ENCODE data around the gene POLR2L.

POLR2L gene

DNA sequence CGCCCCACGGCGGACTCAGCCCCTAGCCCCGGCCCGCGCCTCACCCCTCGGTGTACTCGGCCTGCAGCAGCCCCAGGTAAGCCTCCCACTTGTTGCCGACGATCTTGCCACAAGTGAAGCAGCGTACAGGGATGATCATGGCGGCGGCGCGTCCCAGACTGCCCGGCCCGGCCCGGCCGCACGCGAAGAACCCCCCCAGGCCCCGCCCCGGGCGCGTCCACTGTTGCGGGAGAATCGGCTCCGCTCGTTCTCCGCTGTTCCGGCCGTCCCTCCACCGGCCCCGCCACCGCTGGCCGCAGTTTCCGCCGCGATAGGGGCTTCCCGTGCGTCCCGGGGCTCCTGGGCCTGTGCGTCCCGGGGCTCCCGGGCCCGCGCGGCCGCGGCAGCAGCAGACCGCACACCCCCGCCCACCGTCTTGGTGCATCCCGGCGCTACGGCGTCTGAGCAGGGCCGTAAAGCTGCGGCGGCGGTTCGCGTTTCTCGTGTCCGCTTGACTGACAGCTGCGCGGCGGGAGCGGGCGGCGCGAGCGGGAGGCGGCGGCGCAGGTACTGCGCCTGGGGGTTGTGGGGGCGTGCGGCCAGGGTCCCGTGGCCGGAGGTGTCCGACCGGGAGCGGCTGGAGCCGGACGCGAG lies at the start of gene POLR2L, which contains the start of gene TSPAN4:
Gene POLR2L, minus strand, starts transcription at position 160 of the 633 bp plus-strand sequence. Its CDS starts 21 bp downstream, at position 139.
Gene TSPAN4, plus strand, starts transcription at position 483 of the 633 bp plus-strand sequence. CDS start 7,453 bp downstream, outside the sequence.
- no peak for DNase-seq

- no peak for DNase-seq
These were observed 48.6 kb upstream of the POLR2L start for GRCh38 chr11:890794-891540.

GRCh38 chr11:889687-890475 lies 47.6 kb upstream of the POLR2L start:
- DNase-seq, result no peak

DNA sequence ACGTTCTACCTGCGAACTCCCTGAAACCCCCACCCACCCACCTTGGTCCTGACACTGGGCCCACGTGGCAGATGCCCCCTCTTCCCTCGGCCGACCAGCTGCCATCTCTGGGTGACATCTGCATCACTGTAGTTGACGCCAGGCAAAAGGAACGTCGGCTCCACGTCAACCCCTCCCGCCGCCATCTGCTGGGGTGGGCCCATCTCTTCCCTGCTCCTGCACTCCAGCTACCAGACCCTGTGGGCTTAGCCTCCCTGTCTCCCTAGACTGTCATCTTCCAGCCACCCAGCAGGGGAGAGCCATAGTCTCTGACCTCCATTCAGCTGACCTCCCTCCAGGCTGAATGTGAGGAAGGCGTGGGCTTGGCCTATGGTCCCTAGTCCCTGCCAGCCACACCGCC lies 46.9 kb upstream of the POLR2L start:
- no peak for DNase-seq

GRCh38 chr11:888310-889212 lies 46.2 kb upstream of the POLR2L start:
- no peak for DNase-seq

GRCh38 chr11:887589-887988 lies 45.3 kb upstream of the POLR2L start:
- DNase-seq, result no peak

- no peak for DNase-seq
These were observed 44.2 kb upstream of the POLR2L start for GRCh38 chr11:886568-886967.

- DNase-seq, result no peak
These were observed 42.3 kb upstream of the POLR2L start for GRCh38 chr11:884578-885070.

DNA sequence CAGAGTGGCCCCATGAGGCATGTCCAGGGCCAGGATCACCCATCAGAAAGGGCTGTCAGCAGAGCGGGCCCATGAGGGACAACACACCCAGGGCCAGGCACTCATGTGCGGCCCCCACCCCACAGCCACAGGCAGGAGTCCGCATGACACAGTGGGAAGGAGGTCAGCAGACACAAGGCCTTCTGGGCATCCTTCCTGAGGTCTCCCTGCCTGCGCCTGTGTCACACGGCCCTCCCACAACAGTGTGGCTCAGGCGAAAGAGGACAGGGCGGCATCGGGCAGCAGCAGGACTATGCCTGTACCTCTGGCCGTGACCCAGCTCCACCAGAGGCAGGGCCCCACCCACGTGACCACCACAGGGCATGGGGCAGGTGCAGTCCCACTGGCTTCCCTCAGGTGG lies 41.2 kb upstream of the POLR2L start:
- DNase-seq, result no peak

DNA sequence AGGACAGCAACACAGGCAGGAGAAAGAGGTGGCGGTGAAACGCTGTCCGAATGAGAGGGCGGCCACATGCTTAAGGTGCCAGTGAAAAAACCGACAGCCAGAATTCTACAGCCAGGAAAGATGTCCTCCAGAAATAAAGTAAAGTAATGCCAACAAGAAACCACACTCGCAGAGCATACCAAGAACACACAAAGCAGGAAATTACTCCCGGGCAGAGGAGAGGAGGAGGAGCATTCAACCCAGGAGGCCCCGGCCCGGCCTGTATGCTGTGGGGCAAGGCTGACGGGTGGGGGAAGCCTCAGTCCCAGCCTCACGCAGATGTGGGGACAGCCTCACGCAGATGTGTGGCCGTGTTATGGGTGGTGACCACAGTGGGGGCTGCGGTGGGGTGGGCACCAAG lies 40.3 kb upstream of the POLR2L start:
- DNase-seq, result no peak

DNA sequence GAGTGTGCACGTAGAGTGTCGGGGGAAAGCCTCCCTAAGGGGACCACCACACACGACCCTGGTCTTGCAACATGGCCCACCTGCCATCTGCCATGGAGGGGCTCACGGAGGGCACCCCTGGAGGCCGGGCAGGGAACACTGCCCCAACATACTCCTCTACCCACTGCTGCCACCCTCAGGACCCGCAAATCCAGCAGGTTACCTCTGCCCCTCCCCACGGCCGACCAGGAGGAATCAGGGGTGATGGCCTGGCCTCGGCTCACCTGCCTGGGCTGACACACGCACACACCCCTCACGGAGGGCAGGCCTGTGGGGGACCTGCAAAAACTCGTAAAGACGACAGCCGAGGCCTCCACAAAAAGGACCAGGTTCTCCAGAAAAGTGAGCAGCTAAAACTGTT lies 38.1 kb upstream of the POLR2L start:
- DNase-seq, result no peak

DNA sequence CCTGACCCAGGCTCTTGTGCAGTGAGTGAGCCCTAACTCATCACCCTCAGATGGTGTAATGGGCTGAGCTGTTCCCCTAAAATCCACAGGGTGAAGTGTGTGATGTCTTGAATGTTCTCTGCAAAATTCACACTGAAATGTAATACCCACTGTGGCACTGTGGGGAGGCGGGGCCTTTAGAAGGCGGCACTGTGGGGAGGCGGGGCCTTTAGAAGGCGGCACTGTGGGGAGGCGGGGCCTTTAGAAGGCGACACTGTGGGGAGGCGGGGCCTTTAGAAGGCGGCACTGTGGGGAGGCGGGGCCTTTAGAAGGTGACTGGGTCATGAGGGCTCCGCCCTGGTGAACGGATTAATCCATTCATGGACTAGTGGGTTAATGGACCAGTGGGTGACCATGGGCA lies 35.2 kb upstream of the POLR2L start:
- DNase-seq, result no peak

- no peak for DNase-seq
These were observed 34.2 kb upstream of the POLR2L start for GRCh38 chr11:876545-876944.

DNA sequence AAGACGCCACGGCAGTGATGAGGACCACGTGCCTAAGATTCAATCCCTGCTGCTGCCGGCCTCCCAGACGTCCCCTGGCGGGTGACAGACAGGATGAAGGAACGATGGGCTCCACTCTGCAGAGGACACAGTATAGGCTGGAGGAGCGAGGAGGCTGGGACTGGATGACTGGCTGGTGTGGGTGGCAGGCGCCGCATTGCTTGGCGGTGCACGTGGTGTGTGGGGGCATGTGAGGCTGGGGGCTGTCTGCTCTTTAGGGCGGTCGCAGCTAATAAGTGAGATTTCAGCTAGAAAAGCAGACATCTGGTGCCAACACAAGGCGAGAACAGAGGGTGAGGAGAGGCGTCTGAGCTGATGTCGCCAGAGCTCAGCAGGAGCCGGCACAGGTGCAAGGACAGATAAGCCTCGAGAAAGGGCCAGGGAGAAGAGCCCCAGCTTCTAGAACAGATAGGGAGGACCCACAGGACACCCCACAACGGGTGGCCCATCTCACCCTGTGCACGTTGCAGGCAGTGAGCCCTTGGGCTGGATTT lies 33.5 kb upstream of the POLR2L start:
- DNase-seq, result no peak

- no peak for DNase-seq
These were observed 32.9 kb upstream of the POLR2L start for GRCh38 chr11:875203-875602.

DNA sequence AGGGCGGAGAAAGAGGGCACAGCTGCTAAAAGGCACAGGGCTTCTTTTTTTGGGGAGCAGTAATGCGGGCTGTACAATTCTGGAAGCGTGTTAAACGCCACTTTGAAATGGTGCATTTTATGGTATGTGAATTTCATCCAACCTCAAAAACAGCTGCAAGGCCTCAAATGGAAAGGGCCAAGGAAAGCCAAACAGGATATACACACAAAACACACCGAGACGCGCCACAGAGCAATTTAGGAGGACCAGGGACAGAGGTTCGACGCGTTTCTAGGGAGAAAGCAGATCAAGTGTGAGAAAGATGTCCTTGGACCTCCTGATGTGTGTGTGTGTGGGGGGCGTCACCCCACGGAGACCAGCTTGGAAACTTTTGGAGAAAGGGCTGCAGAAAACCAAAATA lies 31.4 kb upstream of the POLR2L start:
- DNase-seq, result no peak

- no peak for DNase-seq
These were observed 30.5 kb upstream of the POLR2L start for GRCh38 chr11:872799-873198.

DNA sequence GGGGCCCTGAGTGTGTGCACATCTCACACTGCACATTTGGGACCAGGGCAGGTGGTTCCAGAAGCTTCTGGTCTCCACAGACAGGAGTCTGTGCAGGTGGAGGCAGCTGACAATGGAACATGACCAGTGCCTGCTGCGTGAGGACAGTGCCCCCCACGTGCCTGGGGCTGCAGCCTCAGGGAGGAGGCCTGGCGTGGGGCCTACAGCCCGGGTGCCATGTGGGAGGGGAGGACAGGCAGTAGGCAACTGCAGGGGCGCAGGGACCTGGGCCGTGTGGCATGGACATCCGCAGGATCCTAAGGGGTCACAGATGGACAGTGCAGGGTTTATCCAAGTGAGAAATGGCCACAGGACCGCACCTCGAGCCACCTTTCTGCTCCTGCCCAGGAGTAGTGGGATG lies 29.1 kb upstream of the POLR2L start:
- no peak for DNase-seq

DNA sequence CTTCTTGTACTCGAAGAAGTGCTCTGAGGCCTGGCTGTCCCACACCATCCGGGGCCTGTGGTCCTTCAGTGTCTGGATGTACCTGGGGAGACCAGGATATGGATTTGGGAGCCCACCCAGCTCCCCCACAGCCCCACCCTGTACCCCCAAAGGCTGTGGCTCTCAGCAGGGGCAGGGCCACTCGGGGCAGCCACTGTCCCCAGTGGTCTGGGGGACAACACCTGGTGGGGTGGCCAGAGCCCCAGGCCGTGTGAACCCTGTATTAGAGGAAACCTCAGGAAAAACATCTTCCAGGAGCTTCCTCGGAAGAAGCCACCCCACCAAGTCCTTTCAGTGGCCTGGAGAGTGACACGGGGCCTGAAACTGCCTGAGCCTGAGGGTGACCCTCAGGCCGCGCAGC lies 28.1 kb upstream of the POLR2L start:
- no peak for DNase-seq

DNA sequence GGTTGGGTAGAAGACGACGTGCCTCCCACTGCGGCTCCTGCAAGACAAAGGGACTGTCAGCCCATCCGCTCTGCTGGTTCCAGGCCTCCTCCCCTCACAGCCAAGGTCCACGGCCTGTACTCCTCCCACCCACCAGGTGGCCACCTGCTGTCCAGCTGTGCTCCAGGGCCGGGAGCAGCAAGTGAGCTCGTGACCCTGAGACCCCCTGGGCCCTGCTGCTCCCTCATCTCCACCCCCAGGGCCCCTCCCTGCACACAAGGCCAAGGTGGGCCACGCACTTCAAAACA lies 27.7 kb upstream of the POLR2L start:
- no peak for DNase-seq

GRCh38 chr11:869399-870126 lies 27.2 kb upstream of the POLR2L start:
- DNase-seq, result no peak

DNA sequence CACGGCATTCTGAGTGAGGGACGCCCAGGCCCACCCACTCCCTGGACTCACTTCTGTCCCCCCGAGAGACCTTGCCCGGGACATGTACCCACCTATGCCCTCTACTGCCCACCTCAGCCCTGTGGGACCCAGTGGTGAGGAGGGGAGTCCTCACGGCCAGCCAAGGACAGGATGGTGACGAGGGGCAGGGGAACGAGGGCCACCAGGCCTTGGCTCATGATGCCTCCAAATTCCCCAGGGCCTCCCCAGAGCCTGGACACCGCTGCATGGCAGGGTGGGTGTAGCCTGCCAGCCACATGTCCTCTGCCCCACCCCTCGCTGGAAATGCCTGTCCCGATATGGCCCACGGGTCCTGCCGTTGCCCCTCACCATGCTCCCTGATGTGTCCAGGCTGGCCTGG lies 26.5 kb upstream of the POLR2L start:
- no peak for DNase-seq

Data from SHP77 treated with DMSO at 0.1 percent for 48 hours (cell line).